NCI-H2196 treated with DMSO at 0.1 percent for 48 hours (cell line): ENCODE results near the gene BAHCC1.
"Not testable (repeated sequence)": the region's sequence is repeated elsewhere in the genome, so short reads cannot be mapped to it uniquely, and the experiment has no call there.

Experiments
- DNase-seq: peaks from one replicate; lab custom pipeline; 2025; ENCODE audit not compliant: unreplicated experiment; lab: John Stamatoyannopoulos, UW

Gene BAHCC1

GRCh38 chr17:81425716-81426392, 30.6 kb downstream of the BAHCC1 start:
- not testable (repeated sequence) for DNase-seq

- DNase-seq: no peak
Observed at GRCh38 chr17:81426393-81427172, 31.3 kb downstream of the BAHCC1 start.

GRCh38 chr17:81427173-81428120, 32.2 kb downstream of the BAHCC1 start:
- peak; percentile 94 for DNase-seq

- peak; percentile 57 for DNase-seq
Observed at GRCh38 chr17:81428121-81428515, 32.9 kb downstream of the BAHCC1 start.

GRCh38 chr17:81428516-81428915, 33.3 kb downstream of the BAHCC1 start:
- DNase-seq: no peak

GRCh38 chr17:81428948-81429774, 33.9 kb downstream of the BAHCC1 start:
- peak; percentile 91 for DNase-seq

GRCh38 chr17:81429821-81430551, 34.7 kb downstream of the BAHCC1 start:
- peak; percentile 29 for DNase-seq

GRCh38 chr17:81431545-81432482, 36.6 kb downstream of the BAHCC1 start:
- DNase-seq: no peak

GRCh38 chr17:81432941-81433340, 37.7 kb downstream of the BAHCC1 start:
- DNase-seq: peak; percentile 87

- no peak for DNase-seq
Observed at GRCh38 chr17:81433656-81434055, 38.4 kb downstream of the BAHCC1 start.

GRCh38 chr17:81434072-81434471, 38.8 kb downstream of the BAHCC1 start:
- no peak for DNase-seq

- DNase-seq: no peak
Observed at GRCh38 chr17:81434681-81435417, 39.6 kb downstream of the BAHCC1 start.

GRCh38 chr17:81435652-81436293, 40.5 kb downstream of the BAHCC1 start:
- DNase-seq: no peak

GRCh38 chr17:81436294-81436849, 41.1 kb downstream of the BAHCC1 start:
- no peak for DNase-seq

- no peak for DNase-seq
Observed at GRCh38 chr17:81437191-81437651, 42.0 kb downstream of the BAHCC1 start.

- DNase-seq: no peak
Observed at GRCh38 chr17:81438007-81438659, 42.9 kb downstream of the BAHCC1 start.

- DNase-seq: no peak
Observed at GRCh38 chr17:81438688-81439087, 43.4 kb downstream of the BAHCC1 start.
